Gastroesophageal sphincter (tissue), 4 donors: ENCODE results near the gene EML3. TPM values are rescaled to one million over a fixed set of nuclear protein-coding genes. Genes with fewer than 3 reads are reported as not detected.

Experiments used
- ATAC-seq: fragments of 150-250 bp; one replicate; pipeline ENCODE4 v1.9.1; 2016; ENCODE audit warnings: mild to moderate bottlenecking, moderate library complexity
- H3K27ac ChIP-seq, 4 donors: fragments of 200-600 bp; sonication (generic) in 3 of 4; 1 replicate in 3 of 4; 2 replicates in 1 of 4; pipeline ENCODE4 v1.5.1; 2016 to 2019
- H3K27me3 ChIP-seq: fragments of 200-600 bp; sonication (generic); one replicate; pipeline ENCODE4 v1.5.1; 2019
- H3K36me3 ChIP-seq, 2 donors: fragments of 200-600 bp; sonication (generic); one replicate each; pipeline ENCODE4 v1.5.1; 2019; ENCODE audit warnings: control low read depth in 1 of 2
- H3K4me1 ChIP-seq, 3 donors: fragments of 200-600 bp; sonication (generic); 1 replicate in 2 of 3; 2 replicates in 1 of 3; pipeline ENCODE4 v1.5.1; 2016 to 2019; ENCODE audit warnings: control low read depth in 2 of 3
- H3K4me3 ChIP-seq, 2 donors: fragments of 200-600 bp; sonication (generic); one replicate each; pipeline ENCODE4 v1.5.1; 2019; ENCODE audit warnings: mild to moderate bottlenecking in 1 of 2, moderate library complexity in 1 of 2
- H3K9me3 ChIP-seq, 3 donors: fragments of 200-600 bp; sonication (generic); one replicate each; pipeline ENCODE4 v1.5.1; 2017 to 2019; ENCODE audit warnings: control low read depth in 2 of 3
- EP300 ChIP-seq: sonication (generic); formaldehyde crosslinking; IDR thresholded peaks from one replicate; pipeline ENCODE4 v1.6.1; 2017; ENCODE audit warnings: antibody characterized with exemption, mild to moderate bottlenecking
- POLR2A ChIP-seq, 2 donors: fragments of 450-650 bp; IDR thresholded peaks; one replicate each; pipeline ENCODE4 v1.6.1; 2017; ENCODE audit warnings: antibody characterized with exemption in 2 of 2, mild to moderate bottlenecking in 2 of 2, moderate library complexity in 1 of 2
- POLR2AphosphoS5 ChIP-seq: sonication (generic); formaldehyde crosslinking; IDR thresholded peaks from one replicate; pipeline ENCODE4 v1.6.1; 2017; ENCODE audit warnings: antibody characterized with exemption
- WGBS, 2 donors: methylation state at CpG; one replicate each; pipeline ENCODE4 v1.1.5; 2018; ENCODE audit warnings: low coverage in 1 of 2; 5-methylcytosine and 5-hydroxymethylcytosine counted together
- total RNA-seq, 4 donors: library from RNA; depleted of rRNA; stranded (reverse); fragments of >200 nt; gene quantifications; one replicate each; pipeline ENCODE4 v1.1.0, GENCODE V29; 2016
- TF ChIP-seq, protein P1 (sequence below), 4 experiments: fragments of 200-600 bp in 2 of 4; fragments of 450-650 bp in 2 of 4; sonication (generic) in 1 of 4; IDR thresholded peaks; one replicate each; pipeline ENCODE4 v1.5.1; 2017 to 2019; ENCODE audit warnings: antibody characterized with exemption in 4 of 4, mild to moderate bottlenecking in 2 of 4, moderate library complexity in 2 of 4

The EML3 gene
- total RNA-seq, 4 donors from 2014 or later = 25.4 to 36.7 (median 31.9) TPM

DNA sequence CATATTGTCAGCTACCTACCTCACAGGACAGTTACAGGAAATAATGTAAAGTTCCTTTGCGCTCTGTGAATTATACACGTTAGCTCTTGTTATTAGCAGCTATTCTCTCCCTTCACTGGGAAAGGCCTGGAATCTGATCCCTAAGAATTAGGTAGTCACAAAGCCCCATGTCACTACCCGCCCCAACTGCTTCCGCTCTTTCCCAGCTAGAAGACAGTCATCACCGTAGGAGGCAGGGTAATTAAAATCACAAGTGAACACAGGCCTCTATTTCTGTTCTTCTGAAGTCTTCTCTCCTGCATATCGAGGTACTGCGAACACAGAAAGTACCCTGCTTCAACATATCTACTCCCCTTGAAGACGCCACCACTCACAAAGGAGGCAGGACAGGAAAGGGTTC, 53.4 kb downstream of the EML3 start:
- Histone ChIP-seq H3K4me1 (peaks cover 5 to 86% (median 40%) of the 10 kb centered on the region in 3 donors), H3K4me3 (no peak overlapping the region), H3K27ac (peak overlapping the region; percentile 70 to 95 (median 94)), H3K36me3 (peaks cover 0 to 51% of the 10 kb centered on the region in 2 donors), H3K9me3 (no peaks in the 10 kb centered on the region), H3K27me3 (no peaks in the 10 kb centered on the region)
- TF ChIP-seq, protein P1, sequence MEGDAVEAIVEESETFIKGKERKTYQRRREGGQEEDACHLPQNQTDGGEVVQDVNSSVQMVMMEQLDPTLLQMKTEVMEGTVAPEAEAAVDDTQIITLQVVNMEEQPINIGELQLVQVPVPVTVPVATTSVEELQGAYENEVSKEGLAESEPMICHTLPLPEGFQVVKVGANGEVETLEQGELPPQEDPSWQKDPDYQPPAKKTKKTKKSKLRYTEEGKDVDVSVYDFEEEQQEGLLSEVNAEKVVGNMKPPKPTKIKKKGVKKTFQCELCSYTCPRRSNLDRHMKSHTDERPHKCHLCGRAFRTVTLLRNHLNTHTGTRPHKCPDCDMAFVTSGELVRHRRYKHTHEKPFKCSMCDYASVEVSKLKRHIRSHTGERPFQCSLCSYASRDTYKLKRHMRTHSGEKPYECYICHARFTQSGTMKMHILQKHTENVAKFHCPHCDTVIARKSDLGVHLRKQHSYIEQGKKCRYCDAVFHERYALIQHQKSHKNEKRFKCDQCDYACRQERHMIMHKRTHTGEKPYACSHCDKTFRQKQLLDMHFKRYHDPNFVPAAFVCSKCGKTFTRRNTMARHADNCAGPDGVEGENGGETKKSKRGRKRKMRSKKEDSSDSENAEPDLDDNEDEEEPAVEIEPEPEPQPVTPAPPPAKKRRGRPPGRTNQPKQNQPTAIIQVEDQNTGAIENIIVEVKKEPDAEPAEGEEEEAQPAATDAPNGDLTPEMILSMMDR (IDR thresholded peaks at IDR 0.05) = no peak
- no peak for TF ChIP-seq POLR2AphosphoS5
- TF ChIP-seq EP300 = no peak
- TF ChIP-seq POLR2A (IDR thresholded peaks at IDR 0.05) = no peak
- 77 to 83% methylated on average over 4 to 7 of the region's 8 CpGs for WGBS, 2 donors
- no peak for ATAC-seq

DNA sequence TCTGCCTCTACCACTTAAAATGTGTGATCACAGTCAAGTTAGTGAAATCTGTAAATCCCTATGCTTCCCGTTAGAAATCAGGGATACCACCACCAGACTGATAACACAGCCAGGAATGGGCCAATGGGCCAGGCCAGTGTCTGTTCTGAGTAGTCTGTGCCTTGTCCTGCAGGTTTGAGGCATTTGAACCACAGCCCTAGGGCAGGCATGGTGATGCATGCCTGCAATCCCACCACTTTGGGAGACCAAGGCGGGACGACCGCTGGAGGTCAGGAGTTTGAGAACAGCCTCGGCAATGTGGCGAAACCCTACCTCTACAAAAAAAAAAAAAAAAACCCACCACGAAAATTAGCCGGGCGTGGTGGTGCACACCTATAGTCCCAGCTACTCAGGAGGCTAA, 53.9 kb downstream of the EML3 start:
- ATAC-seq = no peak
- Histone ChIP-seq H3K4me3 (no peak overlapping the region), H3K4me1 (peaks cover 10 to 91% (median 45%) of the 10 kb centered on the region in 3 donors), H3K27ac (peak overlapping the region in 3 of 4 donors; percentile 64 to 94 (median 93)), H3K27me3 (no peaks in the 10 kb centered on the region), H3K9me3 (no peaks in the 10 kb centered on the region), H3K36me3 (peaks cover 0 to 45% of the 10 kb centered on the region in 2 donors)
- TF ChIP-seq POLR2AphosphoS5 (no peak), POLR2A (IDR thresholded peaks at IDR 0.05) (no peak), EP300 (no peak)
- TF ChIP-seq, protein P1 (IDR thresholded peaks at IDR 0.05) = no peak
- 78 to 88% methylated on average over 3 to 4 of the region's 9 CpGs for WGBS, 2 donors

GRCh38 chr11:62556875-62557631, 55.5 kb downstream of the EML3 start:
- Histone ChIP-seq H3K27ac (peak overlapping the region; percentile 26 to 96 (median 94)), H3K4me3 (peak overlapping the region in 1 of 2 donors; percentile 1), H3K4me1 (peaks cover 12 to 97% (median 56%) of the 10 kb centered on the region in 3 donors), H3K27me3 (no peaks in the 10 kb centered on the region), H3K36me3 (peaks cover 0 to 29% of the 10 kb centered on the region in 2 donors), H3K9me3 (no peaks in the 10 kb centered on the region)
- 20 to 39% methylated on average over 1 to 2 of the region's 3 CpGs for WGBS, 2 donors
- TF ChIP-seq EP300 (no peak), POLR2A (IDR thresholded peaks at IDR 0.05) (no peak), POLR2AphosphoS5 (no peak)
- TF ChIP-seq, protein P1 (IDR thresholded peaks at IDR 0.05) = no peak
- no peak for ATAC-seq

- 8% methylated on average over 2 of the region's 14 CpGs for WGBS, 2 donors
- H3K4me3 ChIP-seq = peak overlapping the region in 1 of 2 donors; percentile 1
- TF ChIP-seq POLR2A (IDR thresholded peaks at IDR 0.05) = no peak
- TF ChIP-seq, protein P1 (IDR thresholded peaks at IDR 0.05) = no peak
- TF ChIP-seq POLR2AphosphoS5 = peak; percentile 67
- TF ChIP-seq EP300 = no peak
- H3K9me3 ChIP-seq = no peaks in the 10 kb centered on the region
- H3K36me3 ChIP-seq = peaks cover 0 to 24% of the 10 kb centered on the region in 2 donors
- H3K27me3 ChIP-seq = no peaks in the 10 kb centered on the region
- ATAC-seq = peak; percentile 76
- peaks cover 15 to 97% (median 63%) of the 10 kb centered on the region in 3 donors for H3K4me1 ChIP-seq
- H3K27ac ChIP-seq = peak overlapping the region; percentile 93 to 98 (median 95)
These were observed 56.3 kb downstream of the EML3 start for GRCh38 chr11:62556108-62556874.
